ENCODE results near the gene CLDN7. TPM values are rescaled to one million over a fixed set of nuclear protein-coding genes. Genes with fewer than 3 reads are reported as not detected.
A peak's percentile ranks its signal among the peaks of the same experiment; 100 is the strongest.

CLDN7 gene
- total RNA-seq, 4 donors from 2014 or later: 2.0 to 5.9 (median 2.4) TPM; not detected in 1

DNA sequence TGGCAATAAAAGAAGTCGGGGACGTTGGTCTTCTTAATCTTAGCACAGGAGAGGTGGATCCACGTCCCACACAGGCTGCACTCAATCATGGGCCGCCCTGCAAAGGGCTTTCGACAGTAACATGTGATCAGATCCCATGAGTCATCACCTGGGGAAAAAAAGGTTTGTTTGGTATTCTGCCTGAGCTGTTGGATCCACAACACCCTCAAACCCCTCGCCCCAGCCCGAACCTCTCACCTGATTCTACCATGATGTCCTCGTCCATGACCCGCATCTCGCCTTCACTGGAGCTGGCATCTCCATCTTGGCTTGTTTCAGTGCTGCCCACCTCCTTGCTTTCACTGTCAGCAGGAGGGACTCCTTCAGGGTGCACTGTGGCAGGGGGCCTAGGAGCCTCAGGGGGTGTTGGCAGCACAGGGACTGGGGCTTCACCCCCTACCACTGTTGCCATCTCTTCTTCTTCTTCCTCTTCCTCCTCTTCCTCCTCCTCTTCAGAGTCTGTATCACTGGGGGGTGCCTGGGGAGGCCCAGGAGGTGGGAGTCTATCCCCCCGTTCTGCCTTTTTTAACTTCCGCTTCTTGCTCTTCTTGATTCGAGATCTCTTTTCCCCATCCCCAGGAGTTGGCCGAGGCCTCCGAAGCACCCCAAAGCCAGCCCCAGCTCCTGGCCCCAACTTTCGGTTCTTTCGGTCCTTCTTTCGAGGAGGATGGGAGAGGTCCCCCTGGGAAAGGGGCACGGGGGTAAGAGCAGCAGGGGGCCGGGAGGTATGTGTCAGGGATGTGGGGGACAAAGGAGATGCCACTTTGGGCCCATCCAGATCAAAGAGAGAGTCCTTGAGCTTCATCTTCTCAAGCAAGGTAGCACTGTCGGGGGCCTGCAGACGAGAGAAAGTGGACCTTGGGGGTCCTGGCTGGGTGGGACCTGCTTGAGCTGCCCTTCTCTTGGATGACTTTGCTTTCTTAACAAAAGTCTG lies 26.3 kb downstream of the CLDN7 start:
- Histone ChIP-seq H3K4me3 (no peak overlapping the region), H3K4me1 (peaks cover 0 to 74% (median 36%) of the 10 kb centered on the region in 4 donors), H3K27ac (peak overlapping the region in 1 of 4 donors; percentile 96), H3K27me3 (no peaks in the 10 kb centered on the region), H3K9me3 (no peaks in the 10 kb centered on the region), H3K36me3 (peaks cover 0 to 30% (median 0%) of the 10 kb centered on the region in 3 donors)
- 81 to 82% methylated on average over 22 of the region's 22 CpGs for WGBS, 2 donors
- DNase-seq (ENCODE audit: low spot score in 2 of 2): no peak
- TF ChIP-seq, protein P1, sequence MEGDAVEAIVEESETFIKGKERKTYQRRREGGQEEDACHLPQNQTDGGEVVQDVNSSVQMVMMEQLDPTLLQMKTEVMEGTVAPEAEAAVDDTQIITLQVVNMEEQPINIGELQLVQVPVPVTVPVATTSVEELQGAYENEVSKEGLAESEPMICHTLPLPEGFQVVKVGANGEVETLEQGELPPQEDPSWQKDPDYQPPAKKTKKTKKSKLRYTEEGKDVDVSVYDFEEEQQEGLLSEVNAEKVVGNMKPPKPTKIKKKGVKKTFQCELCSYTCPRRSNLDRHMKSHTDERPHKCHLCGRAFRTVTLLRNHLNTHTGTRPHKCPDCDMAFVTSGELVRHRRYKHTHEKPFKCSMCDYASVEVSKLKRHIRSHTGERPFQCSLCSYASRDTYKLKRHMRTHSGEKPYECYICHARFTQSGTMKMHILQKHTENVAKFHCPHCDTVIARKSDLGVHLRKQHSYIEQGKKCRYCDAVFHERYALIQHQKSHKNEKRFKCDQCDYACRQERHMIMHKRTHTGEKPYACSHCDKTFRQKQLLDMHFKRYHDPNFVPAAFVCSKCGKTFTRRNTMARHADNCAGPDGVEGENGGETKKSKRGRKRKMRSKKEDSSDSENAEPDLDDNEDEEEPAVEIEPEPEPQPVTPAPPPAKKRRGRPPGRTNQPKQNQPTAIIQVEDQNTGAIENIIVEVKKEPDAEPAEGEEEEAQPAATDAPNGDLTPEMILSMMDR (IDR thresholded peaks at IDR 0.05): no peak
- TF ChIP-seq EP300 (IDR thresholded peaks at IDR 0.05): no peak
- TF ChIP-seq POLR2A (IDR thresholded peaks at IDR 0.05): no peak

DNA sequence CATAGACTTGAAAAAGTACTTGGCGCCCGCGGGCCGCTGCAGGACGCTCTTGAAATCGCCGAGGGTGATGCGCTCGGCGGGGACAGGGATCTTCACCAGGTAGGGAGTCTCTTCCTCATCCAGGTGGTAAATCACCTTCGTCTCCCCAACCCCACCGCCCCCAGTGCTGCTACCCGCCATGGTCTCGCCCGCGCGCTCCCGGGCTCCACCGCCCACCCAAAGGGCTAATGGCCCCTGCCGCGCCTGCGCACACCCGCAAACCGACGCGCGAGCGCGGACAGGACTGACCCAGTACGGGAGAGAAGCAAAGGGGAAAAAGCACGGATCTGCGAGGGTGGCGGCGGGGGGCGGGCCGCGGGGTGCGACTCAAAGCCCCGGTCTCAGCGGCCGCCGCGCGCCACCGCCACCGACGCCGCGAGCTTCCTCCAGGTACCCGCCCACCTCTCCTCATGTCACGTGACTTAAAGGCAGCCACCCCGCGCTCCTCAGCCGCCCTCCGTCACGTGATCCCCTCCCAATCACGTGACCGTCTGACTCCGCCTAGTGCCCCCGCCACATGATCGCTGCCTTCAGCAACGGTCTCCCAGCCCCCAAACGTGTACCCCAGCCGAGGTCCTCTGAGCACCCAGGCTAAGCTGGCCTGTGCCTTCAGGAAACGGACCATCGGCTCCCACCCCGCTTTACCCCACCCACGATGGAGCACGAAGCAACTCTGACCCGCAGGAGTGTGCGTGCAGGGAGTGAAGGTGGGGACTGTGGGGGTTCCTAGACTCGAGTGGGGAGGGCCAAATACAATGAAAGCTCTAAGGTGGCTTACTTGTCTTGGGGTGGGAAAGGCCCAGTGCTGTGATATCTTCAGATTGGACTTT lies 28.0 kb downstream of the CLDN7 start, which contains the start of gene DVL2:
DVL2 (minus strand) TSS at position 435 of the 869 bp plus-strand sequence; CDS start at position 180, 255 bp downstream.
- peaks cover 0 to 61% (median 25%) of the 10 kb centered on the region in 4 donors for H3K4me1 ChIP-seq

DNA sequence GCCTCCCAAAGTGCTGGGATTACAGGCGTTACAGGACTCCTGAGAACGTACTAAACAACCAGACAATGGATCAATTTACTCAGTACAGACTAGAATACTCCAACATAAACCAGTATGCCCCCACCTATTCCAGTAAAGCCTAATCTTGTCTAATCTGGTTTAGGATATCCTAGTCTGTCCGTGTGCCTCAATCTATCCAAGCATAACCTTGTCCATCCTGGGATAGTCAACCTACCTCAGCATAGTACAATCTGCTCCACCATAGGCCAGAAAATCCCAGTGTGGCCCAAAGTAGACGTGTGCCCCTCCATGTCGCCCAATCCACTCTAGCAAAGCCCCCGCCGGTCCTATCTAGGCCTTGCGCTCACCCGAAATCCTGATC lies 28.6 kb downstream of the CLDN7 start:
- WGBS, 2 donors: 1% methylated on average over 9 of the region's 9 CpGs
- peaks cover 0 to 61% (median 25%) of the 10 kb centered on the region in 4 donors for H3K4me1 ChIP-seq

More for the DNA sequence above, 28.0 kb downstream of the CLDN7 start, which contains the start of gene DVL2:
- no peaks in the 10 kb centered on the region for H3K9me3 ChIP-seq
- DNase-seq (ENCODE audit: low spot score in 2 of 2): peak; percentile 94 to 97
- H3K4me3 ChIP-seq: peak within 1 kb of the TSS; percentile 61 to 96 (median 94)
- no peaks in the 10 kb centered on the region for H3K27me3 ChIP-seq
- H3K27ac ChIP-seq: peak within 1 kb of the TSS; percentile 83 to 96 (median 88)
- TF ChIP-seq EP300 (IDR thresholded peaks at IDR 0.05): peak; percentile 56 to 91
- TF ChIP-seq POLR2A (IDR thresholded peaks at IDR 0.05): peak; percentile 57 to 89
- TF ChIP-seq, protein P1 (IDR thresholded peaks at IDR 0.05): peak in 1 of 5 experiments; percentile 35
- WGBS, 2 donors: 0 to 1% methylated on average over 26 to 63 of the region's 72 CpGs
- peaks cover 0 to 35% (median 7%) of the 10 kb centered on the region in 3 donors for H3K36me3 ChIP-seq

DNA sequence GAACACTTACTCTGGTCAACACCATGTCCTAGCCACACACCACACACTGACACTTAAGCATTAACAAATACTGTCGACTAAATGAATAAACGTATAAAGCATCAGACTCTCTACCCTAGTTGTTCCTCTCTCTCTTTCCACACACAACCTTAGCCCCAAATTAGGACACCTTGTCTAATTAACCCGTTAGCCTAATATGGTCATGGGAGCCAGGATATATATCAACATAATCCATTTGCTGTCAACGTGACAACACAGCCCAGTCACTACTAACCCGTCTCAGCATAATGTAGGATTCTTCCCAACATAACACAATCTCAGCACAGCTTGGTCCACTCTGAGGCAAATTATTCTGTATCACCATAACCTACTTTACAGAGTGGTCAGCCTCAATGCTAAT lies 30.2 kb downstream of the CLDN7 start:
- Histone ChIP-seq H3K4me3 (no peak overlapping the region), H3K4me1 (peaks cover 0 to 54% (median 20%) of the 10 kb centered on the region in 4 donors)
- 74 to 86% methylated on average over 5 of the region's 5 CpGs for WGBS, 2 donors

More for the DNA sequence above, 28.6 kb downstream of the CLDN7 start:
- no peaks in the 10 kb centered on the region for H3K27me3 ChIP-seq
- no peak for DNase-seq (ENCODE audit: low spot score in 2 of 2)
- peak overlapping the region; percentile 61 to 96 (median 94) for H3K4me3 ChIP-seq
- peaks cover 0 to 41% (median 14%) of the 10 kb centered on the region in 3 donors for H3K36me3 ChIP-seq
- peak overlapping the region; percentile 83 to 96 (median 88) for H3K27ac ChIP-seq
- no peaks in the 10 kb centered on the region for H3K9me3 ChIP-seq
- TF ChIP-seq EP300 (IDR thresholded peaks at IDR 0.05): no peak
- no peak for TF ChIP-seq POLR2A (IDR thresholded peaks at IDR 0.05)
- TF ChIP-seq, protein P1 (IDR thresholded peaks at IDR 0.05): no peak

More for the DNA sequence above, 30.2 kb downstream of the CLDN7 start:
- Histone ChIP-seq H3K27me3 (no peaks in the 10 kb centered on the region), H3K36me3 (peaks cover 2 to 57% (median 19%) of the 10 kb centered on the region in 3 donors), H3K27ac (no peak overlapping the region), H3K9me3 (no peaks in the 10 kb centered on the region)
- DNase-seq (ENCODE audit: low spot score in 2 of 2): no peak
- TF ChIP-seq POLR2A (IDR thresholded peaks at IDR 0.05) (no peak), EP300 (IDR thresholded peaks at IDR 0.05) (no peak)
- TF ChIP-seq, protein P1 (IDR thresholded peaks at IDR 0.05): no peak

Data from tibial nerve (tissue), 4 donors.